WTC11 (cell line): Measurements from ENCODE around the gene ADAM19. TPM values are rescaled to one million over a fixed set of nuclear protein-coding genes. Genes with fewer than 3 reads are reported as not detected.
A peak's percentile ranks its signal among the peaks of the same experiment; 100 is the strongest.

Experiments
- ATAC-seq: fragments of 200-7000 bp; cut with Tn5 transposase; 2 replicates; pipeline ENCODE4 v1.10.0; 2021; ENCODE audit warnings: mild to moderate bottlenecking, moderate library complexity
- CTCF ChIA-PET: fragments of 300-600 bp; sonication (Branson Sonifier 250); formaldehyde crosslinking; loops from one replicate; lab custom pipeline; 2021; ENCODE audit warnings: antibody characterized with exemption; lab: Charles Lee
- POLR2A ChIA-PET: fragments of 350-600 bp; sonication (Branson Sonifier 250); formaldehyde crosslinking; loops from one replicate; lab custom pipeline; 2021; ENCODE audit warnings: antibody characterized with exemption; lab: Charles Lee
- DNase-seq: peaks from one replicate; pipeline ENCODE4 v3.0.0; 2021; ENCODE audit warnings: low spot score
- H3K27ac Mint-ChIP-seq: 2 replicates; pipeline ENCODE4 v1.8.0; 2021; ENCODE audit warnings: mixed read lengths
- H3K27me3 Mint-ChIP-seq: 2 replicates; pipeline ENCODE4 v1.8.0; 2021; ENCODE audit warnings: low read depth, mild to moderate bottlenecking, moderate library complexity, mixed read lengths
- H3K36me3 Mint-ChIP-seq: 2 replicates; pipeline ENCODE4 v1.8.0; 2021; ENCODE audit warnings: mixed read lengths
- H3K4me1 Mint-ChIP-seq: 2 replicates; pipeline ENCODE4 v1.8.0; 2022; ENCODE audit warnings: mixed read lengths
- H3K4me3 Mint-ChIP-seq: 2 replicates; pipeline ENCODE4 v1.8.0; 2021; ENCODE audit warnings: mild to moderate bottlenecking, moderate library complexity, mixed read lengths
- H3K9me3 Mint-ChIP-seq: 2 replicates; pipeline ENCODE4 v1.8.0; 2021; ENCODE audit warnings: mixed read lengths
- CBFB ChIP-seq: sonication (generic); formaldehyde crosslinking; IDR thresholded peaks from 2 replicates; pipeline ENCODE4 v1.8.1; 2022; ENCODE audit warnings: mild to moderate bottlenecking, low read depth, missing genetic modification reagents
- EMX1 ChIP-seq: fragments of 250-450 bp; sonication (Bioruptor Pico); IDR thresholded peaks from 2 replicates; pipeline ENCODE4 v1.8.0; 2021; ENCODE audit warnings: mild to moderate bottlenecking
- ESRRA ChIP-seq: sonication (generic); formaldehyde crosslinking; IDR thresholded peaks from 2 replicates; pipeline ENCODE4 v1.8.1; 2022; ENCODE audit warnings: mild to moderate bottlenecking, missing genetic modification reagents, borderline replicate concordance
- ETV6 ChIP-seq: sonication (generic); formaldehyde crosslinking; IDR thresholded peaks from 2 replicates; pipeline ENCODE4 v1.8.1; 2022; ENCODE audit warnings: mild to moderate bottlenecking, missing genetic modification reagents
- FOXP1 ChIP-seq: sonication (generic); formaldehyde crosslinking; IDR thresholded peaks from 2 replicates; pipeline ENCODE4 v1.8.0; 2022; ENCODE audit warnings: missing genetic modification reagents, mild to moderate bottlenecking, moderate library complexity, borderline replicate concordance
- HMGXB4 ChIP-seq: sonication (generic); formaldehyde crosslinking; IDR thresholded peaks from 2 replicates; pipeline ENCODE4 v1.8.1; 2023; ENCODE audit warnings: mild to moderate bottlenecking, moderate library complexity, missing genetic modification reagents
- JAZF1 ChIP-seq: fragments of 250-450 bp; sonication (Bioruptor Pico); IDR thresholded peaks from 2 replicates; pipeline ENCODE4 v1.9.0; 2021; ENCODE audit warnings: moderate library complexity, mild to moderate bottlenecking, inconsistent platforms
- MYBL2 ChIP-seq: sonication (generic); formaldehyde crosslinking; IDR thresholded peaks from 2 replicates; pipeline ENCODE4 v1.8.1; 2023; ENCODE audit warnings: mild to moderate bottlenecking, moderate library complexity, missing genetic modification reagents
- NR1H2 ChIP-seq: sonication (generic); formaldehyde crosslinking; IDR thresholded peaks from 2 replicates; pipeline ENCODE4 v1.9.0; 2021; ENCODE audit warnings: mild to moderate bottlenecking, moderate library complexity, missing genetic modification reagents
- SOX15 ChIP-seq: fragments of 250-450 bp; sonication (Bioruptor Pico); IDR thresholded peaks from 2 replicates; pipeline ENCODE4 v1.9.0; 2021; ENCODE audit warnings: mild to moderate bottlenecking
- TCF7 ChIP-seq: sonication (generic); formaldehyde crosslinking; IDR thresholded peaks from 2 replicates; pipeline ENCODE4 v1.8.0; 2022; ENCODE audit warnings: mild to moderate bottlenecking, low read depth, missing genetic modification reagents, moderate library complexity
- ZBTB21 ChIP-seq: sonication (generic); formaldehyde crosslinking; IDR thresholded peaks from 2 replicates; pipeline ENCODE4 v1.8.1; 2023; ENCODE audit warnings: mild to moderate bottlenecking, missing genetic modification reagents, borderline replicate concordance
- ZNF317 ChIP-seq: sonication (generic); formaldehyde crosslinking; IDR thresholded peaks from 2 replicates; pipeline ENCODE4 v1.8.1; 2023; ENCODE audit warnings: low read depth, mild to moderate bottlenecking, moderate library complexity, missing genetic modification reagents, borderline replicate concordance
- ZNF423 ChIP-seq: fragments of 250-450 bp; sonication (Bioruptor Pico); IDR thresholded peaks from 2 replicates; pipeline ENCODE4 v2.1.2; 2022; ENCODE audit warnings: mild to moderate bottlenecking, moderate library complexity
- ZSCAN18 ChIP-seq: fragments of 250-450 bp; sonication (Bioruptor Pico); IDR thresholded peaks from 2 replicates; pipeline ENCODE4 v2.1.2; 2022; ENCODE audit warnings: mild to moderate bottlenecking, moderate library complexity
- total RNA-seq: library from RNA; stranded (reverse); gene quantifications from 3 replicates; pipeline ENCODE4 v1.2.3, GENCODE V29; 2021
- TF ChIP-seq, protein P1 (sequence below): sonication (generic); formaldehyde crosslinking; IDR thresholded peaks from 2 replicates; pipeline ENCODE4 v1.8.1; 2022; ENCODE audit warnings: missing genetic modification reagents, borderline replicate concordance
- TF ChIP-seq, protein P2 (sequence below): fragments of 250-450 bp; sonication (Bioruptor Pico); conservative IDR thresholded peaks from 2 replicates; pipeline ENCODE4 v1.9.0; 2021; ENCODE audit warnings: mild to moderate bottlenecking
- TF ChIP-seq, protein P3 (sequence below): fragments of 200-600 bp; IDR thresholded peaks from 2 replicates; pipeline ENCODE4 v1.8.0; 2022; ENCODE audit warnings: antibody characterized with exemption
- TF ChIP-seq, protein P4 (sequence below): fragments of 250-450 bp; sonication (Bioruptor Pico); IDR thresholded peaks from 2 replicates; pipeline ENCODE4 v1.9.0; 2021; ENCODE audit warnings: mild to moderate bottlenecking
- TF ChIP-seq, protein P5 (sequence below): sonication (generic); formaldehyde crosslinking; IDR thresholded peaks from 2 replicates; pipeline ENCODE4 v1.8.1; 2023; ENCODE audit warnings: mild to moderate bottlenecking, missing genetic modification reagents

ADAM19 gene
- total RNA-seq, 1 experiment from 2014 or later: 28.6 TPM

DNA sequence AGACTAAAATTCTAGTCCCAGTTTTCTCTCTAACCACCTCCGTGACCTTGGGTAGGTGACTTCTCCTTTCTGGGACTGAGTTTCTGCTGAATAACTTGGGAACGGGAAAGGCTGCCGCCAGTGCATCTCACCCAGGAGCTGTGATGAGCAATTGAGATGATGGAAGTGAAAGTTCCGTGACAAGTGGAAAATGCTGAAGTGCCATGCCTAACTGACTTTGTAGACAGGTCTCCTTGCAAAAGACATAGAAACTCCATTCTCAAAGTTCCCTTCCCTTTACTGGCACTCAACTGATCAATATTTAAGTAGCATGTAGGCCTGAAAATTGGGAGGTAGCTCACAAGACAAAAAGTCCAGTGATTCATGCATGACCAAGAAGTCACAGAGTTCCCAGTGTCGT lies 6.3 kb upstream of the ADAM19 start:
- Mint-ChIP-seq H3K4me3 (no peak overlapping the region), H3K4me1 (peaks cover 19% of the 10 kb centered on the region), H3K27me3 (peaks cover 5% of the 10 kb centered on the region), H3K9me3 (no peaks in the 10 kb centered on the region), H3K36me3 (no peaks in the 10 kb centered on the region), H3K27ac (no peak overlapping the region)
- ATAC-seq: no peak
- CTCF ChIA-PET: no interaction called here
- TF ChIP-seq ZNF317 (CRISPR knock-in tag) (no peak), EMX1 (CRISPR knock-in tag) (no peak)
- TF ChIP-seq, protein P1, sequence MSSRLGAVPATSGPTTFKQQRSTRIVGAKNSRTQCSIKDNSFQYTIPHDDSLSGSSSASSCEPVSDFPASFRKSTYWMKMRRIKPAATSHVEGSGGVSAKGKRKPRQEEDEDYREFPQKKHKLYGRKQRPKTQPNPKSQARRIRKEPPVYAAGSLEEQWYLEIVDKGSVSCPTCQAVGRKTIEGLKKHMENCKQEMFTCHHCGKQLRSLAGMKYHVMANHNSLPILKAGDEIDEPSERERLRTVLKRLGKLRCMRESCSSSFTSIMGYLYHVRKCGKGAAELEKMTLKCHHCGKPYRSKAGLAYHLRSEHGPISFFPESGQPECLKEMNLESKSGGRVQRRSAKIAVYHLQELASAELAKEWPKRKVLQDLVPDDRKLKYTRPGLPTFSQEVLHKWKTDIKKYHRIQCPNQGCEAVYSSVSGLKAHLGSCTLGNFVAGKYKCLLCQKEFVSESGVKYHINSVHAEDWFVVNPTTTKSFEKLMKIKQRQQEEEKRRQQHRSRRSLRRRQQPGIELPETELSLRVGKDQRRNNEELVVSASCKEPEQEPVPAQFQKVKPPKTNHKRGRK (CRISPR knock-in tag): no peak
- TF ChIP-seq, protein P2, sequence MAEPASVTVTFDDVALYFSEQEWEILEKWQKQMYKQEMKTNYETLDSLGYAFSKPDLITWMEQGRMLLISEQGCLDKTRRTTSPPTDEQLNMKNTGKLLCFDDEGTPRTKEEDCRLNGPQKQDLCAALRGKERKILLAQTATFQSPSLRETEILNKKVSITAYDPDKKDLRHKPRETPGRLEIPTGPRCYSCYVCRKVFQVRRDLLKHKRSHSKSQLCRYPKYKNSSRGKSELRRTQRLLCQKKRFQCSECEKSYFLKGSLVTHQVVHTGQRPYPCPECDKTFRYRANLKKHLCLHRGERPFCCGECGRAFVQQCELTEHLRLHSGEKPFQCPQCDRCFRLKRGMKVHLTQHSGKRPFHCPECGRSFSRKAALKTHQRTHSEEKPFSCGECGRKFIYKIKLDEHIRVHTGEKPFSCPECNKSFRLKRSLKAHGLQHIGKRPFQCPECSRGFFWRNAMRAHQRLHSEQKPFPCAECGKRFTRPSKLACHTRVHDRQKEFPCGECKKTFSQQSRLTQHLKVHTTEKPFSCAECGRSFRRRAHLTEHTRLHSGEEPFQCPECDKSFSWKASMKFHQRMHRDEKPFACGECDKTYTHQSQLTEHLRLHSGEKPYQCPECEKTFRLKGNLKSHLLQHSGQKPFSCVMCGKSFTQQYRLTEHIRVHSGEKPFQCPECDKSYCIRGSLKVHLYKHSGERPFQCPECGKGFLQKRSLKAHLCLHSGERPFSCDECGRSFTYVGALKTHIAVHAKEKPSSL (CRISPR knock-in tag): no peak
- POLR2A ChIA-PET: no interaction called here
- DNase-seq: no peak

DNA sequence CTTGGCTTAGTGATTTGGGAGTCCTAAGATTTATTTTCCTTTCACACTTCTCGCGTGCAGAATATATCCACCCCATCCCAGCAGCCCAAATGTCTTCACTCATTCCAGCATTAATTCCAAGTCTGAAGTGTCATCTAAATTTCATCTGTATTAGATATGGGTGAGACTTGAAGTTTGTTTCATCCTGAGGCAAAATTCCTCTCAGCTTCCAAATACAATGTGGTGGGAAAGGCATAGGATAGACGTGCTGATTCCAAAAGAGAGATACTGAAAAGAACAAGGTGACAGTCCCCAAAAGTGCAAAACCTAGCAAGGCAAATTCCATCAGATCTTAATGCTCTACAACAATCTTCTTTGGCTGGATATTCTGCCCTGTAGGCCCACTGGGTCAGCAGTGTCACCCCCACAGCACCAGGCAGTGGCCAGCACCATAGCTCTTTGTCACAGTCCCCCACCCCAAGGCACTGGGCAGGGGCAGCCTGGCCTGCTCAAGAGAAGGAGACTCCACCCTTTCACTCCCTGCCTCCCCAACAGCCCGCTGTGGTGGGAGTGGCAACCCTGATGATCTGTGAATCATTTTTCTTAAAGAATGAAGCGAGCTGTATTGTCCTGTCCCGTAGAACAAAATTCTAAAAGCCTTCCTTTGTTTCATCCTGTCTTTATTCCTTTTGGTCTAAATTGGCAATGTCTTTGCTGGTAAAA lies 2.7 kb upstream of the ADAM19 start:
- ATAC-seq (no peak), DNase-seq (no peak)
- POLR2A ChIA-PET: no interaction called here
- no peak overlapping the region for H3K27ac Mint-ChIP-seq
- TF ChIP-seq HMGXB4 (CRISPR knock-in tag): no peak
- H3K36me3 Mint-ChIP-seq: no peaks in the 10 kb centered on the region
- no peak overlapping the region for H3K4me3 Mint-ChIP-seq
- H3K9me3 Mint-ChIP-seq: no peaks in the 10 kb centered on the region
- H3K27me3 Mint-ChIP-seq: peaks cover 29% of the 10 kb centered on the region
- H3K4me1 Mint-ChIP-seq: peaks cover 39% of the 10 kb centered on the region
- CTCF ChIA-PET: interaction anchor here (0.6 to 2.5 kb wide), 3 partner anchors 106 to 279 kb away, joined by 3 to 11 read pairs (median 4); partner anchors contain the start of gene LSM11

GRCh38 chr5:157576678-157577077 lies 1.1 kb upstream of the ADAM19 start:
- DNase-seq (no peak), ATAC-seq (no peak)
- no peak overlapping the region for H3K27ac Mint-ChIP-seq
- no peaks in the 10 kb centered on the region; the same call in 1 of the 2 replicates for H3K9me3 Mint-ChIP-seq
- CTCF ChIA-PET: interaction anchor here (1.1 to 2.5 kb wide), 4 partner anchors 15 to 222 kb away, joined by 3 to 11 read pairs (median 4); partner anchors contain the start of gene LSM11
- POLR2A ChIA-PET: no interaction called here
- no peaks in the 10 kb centered on the region for H3K36me3 Mint-ChIP-seq
- peaks cover 29% of the 10 kb centered on the region for H3K27me3 Mint-ChIP-seq
- H3K4me1 Mint-ChIP-seq: peaks cover 44% of the 10 kb centered on the region
- H3K4me3 Mint-ChIP-seq: peak overlapping the region; percentile 78
- TF ChIP-seq, protein P3, sequence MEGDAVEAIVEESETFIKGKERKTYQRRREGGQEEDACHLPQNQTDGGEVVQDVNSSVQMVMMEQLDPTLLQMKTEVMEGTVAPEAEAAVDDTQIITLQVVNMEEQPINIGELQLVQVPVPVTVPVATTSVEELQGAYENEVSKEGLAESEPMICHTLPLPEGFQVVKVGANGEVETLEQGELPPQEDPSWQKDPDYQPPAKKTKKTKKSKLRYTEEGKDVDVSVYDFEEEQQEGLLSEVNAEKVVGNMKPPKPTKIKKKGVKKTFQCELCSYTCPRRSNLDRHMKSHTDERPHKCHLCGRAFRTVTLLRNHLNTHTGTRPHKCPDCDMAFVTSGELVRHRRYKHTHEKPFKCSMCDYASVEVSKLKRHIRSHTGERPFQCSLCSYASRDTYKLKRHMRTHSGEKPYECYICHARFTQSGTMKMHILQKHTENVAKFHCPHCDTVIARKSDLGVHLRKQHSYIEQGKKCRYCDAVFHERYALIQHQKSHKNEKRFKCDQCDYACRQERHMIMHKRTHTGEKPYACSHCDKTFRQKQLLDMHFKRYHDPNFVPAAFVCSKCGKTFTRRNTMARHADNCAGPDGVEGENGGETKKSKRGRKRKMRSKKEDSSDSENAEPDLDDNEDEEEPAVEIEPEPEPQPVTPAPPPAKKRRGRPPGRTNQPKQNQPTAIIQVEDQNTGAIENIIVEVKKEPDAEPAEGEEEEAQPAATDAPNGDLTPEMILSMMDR: no peak
- no peak for TF ChIP-seq TCF7 (CRISPR knock-in tag)
- TF ChIP-seq CBFB (CRISPR knock-in tag): no peak
- TF ChIP-seq MYBL2: no peak
- no peak for TF ChIP-seq FOXP1 (CRISPR knock-in tag)
- TF ChIP-seq ESRRA: no peak
- no peak for TF ChIP-seq NR1H2 (CRISPR knock-in tag)
- TF ChIP-seq, protein P4, sequence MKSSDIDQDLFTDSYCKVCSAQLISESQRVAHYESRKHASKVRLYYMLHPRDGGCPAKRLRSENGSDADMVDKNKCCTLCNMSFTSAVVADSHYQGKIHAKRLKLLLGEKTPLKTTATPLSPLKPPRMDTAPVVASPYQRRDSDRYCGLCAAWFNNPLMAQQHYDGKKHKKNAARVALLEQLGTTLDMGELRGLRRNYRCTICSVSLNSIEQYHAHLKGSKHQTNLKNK (CRISPR knock-in tag): no peak
- no peak for TF ChIP-seq ZNF423 (CRISPR knock-in tag)
- TF ChIP-seq ETV6 (CRISPR knock-in tag): no peak
- TF ChIP-seq ZBTB21 (CRISPR knock-in tag): no peak
- no peak for TF ChIP-seq ZSCAN18 (CRISPR knock-in tag)
- no peak for TF ChIP-seq JAZF1 (CRISPR knock-in tag)
- TF ChIP-seq SOX15 (CRISPR knock-in tag): no peak
- TF ChIP-seq, protein P5, sequence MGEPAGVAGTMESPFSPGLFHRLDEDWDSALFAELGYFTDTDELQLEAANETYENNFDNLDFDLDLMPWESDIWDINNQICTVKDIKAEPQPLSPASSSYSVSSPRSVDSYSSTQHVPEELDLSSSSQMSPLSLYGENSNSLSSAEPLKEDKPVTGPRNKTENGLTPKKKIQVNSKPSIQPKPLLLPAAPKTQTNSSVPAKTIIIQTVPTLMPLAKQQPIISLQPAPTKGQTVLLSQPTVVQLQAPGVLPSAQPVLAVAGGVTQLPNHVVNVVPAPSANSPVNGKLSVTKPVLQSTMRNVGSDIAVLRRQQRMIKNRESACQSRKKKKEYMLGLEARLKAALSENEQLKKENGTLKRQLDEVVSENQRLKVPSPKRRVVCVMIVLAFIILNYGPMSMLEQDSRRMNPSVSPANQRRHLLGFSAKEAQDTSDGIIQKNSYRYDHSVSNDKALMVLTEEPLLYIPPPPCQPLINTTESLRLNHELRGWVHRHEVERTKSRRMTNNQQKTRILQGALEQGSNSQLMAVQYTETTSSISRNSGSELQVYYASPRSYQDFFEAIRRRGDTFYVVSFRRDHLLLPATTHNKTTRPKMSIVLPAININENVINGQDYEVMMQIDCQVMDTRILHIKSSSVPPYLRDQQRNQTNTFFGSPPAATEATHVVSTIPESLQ (CRISPR knock-in tag): no peak
